GM19452 (cell line): ENCODE data around the gene ARIH2.

Source experiments
- ATAC-seq: cut with Tn5 transposase; IDR thresholded peaks from one replicate; pipeline ENCODE4 v1.9.1; 2021; ENCODE audit not compliant: unreplicated experiment

The ARIH2 gene

DNA sequence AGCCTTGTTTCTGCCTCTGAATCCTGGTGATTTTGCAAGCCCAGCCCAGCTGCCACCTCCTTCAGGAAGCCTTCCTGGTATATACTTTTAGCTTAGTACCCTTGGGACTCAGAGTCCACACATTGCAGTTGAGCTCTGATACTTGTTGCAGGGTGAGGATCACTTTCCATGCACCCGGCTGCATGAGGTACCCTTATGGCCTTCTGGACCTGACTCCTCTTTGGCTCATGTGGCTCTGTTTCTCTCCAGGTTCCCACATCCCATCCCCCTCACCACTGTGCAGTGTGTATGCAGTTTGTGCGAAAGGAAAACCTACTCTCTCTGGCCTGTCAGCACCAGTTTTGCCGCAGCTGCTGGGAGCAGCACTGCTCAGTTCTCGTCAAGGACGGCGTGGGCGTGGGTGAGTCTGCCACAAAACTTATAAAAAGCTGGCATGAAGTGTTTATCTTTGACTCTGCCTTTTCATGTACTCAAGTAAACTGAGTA, 48.3 kb downstream of the ARIH2 start:
- no peak for ATAC-seq

DNA sequence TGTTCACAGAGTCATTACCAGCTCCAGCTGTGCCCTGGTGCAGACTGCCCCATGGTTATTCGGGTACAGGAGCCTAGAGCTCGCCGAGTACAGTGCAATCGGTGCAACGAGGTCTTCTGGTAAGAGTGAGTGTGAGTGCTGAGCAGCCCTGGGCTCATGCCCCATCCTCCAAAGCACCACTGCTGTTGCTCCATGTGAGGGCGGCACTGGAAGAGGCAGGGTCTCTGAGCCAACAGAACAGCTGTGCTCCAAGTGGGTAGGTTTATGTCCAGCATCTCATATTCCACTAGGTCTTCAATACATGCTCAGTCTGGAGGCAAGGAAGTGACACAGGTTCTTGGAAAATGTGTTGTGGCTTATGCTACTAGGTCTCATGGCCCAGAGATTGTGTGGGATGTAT, 51.9 kb downstream of the ARIH2 start:
- no peak for ATAC-seq

DNA sequence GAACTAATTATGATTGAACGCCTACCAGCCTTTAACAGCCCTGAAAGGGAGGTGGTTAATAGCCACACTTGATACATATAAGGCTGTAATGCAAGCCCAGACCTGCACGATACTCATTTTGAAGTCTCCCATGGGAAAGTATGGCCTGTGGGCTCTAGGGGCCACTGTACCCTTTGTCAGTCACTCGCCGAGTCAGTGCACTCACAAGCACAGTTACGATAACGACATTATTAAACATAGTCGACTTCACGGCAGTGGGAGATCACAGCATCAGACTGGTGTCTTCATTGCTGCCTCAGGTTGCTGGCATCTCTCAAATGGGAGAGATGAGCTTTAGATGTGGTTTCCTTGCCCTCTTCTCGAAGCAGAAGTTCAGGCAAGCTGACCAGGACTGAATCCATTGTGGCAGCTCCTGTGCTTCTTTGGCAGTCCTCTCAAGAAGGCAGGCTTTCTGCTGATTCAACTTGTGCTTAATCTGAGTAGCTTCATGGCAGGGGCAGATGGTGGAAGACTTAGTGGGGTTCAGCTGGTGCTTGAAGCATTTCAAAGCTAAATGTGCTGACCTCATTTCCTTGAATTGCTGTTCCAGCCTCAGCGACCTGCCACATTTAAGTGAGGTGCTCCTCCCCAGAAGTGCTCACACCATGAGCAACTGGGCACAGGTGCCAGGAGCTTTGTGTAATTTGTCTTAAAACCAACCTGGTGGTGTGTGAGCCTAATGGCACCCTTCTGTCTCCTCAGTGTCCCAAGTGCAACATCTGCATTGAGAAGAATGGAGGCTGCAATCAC, 55.6 kb downstream of the ARIH2 start:
- ATAC-seq: no peak

DNA sequence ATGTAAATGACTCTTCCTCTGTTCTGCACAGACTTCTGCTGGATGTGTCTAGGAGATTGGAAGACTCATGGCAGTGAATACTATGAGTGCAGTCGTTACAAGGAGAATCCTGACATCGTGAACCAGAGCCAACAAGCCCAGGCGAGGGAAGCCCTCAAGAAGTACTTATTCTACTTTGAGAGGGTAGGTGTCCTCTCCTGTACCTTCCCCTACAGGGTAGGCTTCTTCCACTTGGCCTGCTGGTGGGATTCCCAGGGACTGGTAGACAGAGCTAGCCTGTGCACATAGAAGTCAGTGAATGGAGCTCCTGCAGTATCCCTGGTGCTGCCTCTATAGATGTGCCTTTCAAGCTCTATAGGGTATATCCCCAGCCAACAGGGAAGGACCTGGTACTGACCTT, 60.8 kb downstream of the ARIH2 start:
- no peak for ATAC-seq

DNA sequence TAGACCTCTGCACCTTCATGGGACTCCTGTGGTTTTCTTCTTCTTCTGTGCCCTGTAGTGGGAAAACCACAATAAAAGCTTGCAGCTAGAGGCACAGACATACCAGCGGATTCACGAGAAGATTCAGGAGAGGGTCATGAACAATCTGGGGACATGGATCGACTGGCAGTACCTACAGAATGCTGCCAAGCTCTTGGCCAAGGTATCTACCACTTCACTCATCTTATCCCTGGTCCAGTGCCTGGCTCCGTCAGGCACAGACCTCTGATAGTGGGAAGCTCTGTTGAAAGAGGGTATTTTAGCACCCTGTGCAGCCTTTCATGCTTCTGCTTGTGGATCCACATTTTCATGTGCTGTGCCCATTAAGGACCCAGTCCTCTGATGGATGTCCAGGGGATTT, 61.7 kb downstream of the ARIH2 start:
- ATAC-seq: no peak

DNA sequence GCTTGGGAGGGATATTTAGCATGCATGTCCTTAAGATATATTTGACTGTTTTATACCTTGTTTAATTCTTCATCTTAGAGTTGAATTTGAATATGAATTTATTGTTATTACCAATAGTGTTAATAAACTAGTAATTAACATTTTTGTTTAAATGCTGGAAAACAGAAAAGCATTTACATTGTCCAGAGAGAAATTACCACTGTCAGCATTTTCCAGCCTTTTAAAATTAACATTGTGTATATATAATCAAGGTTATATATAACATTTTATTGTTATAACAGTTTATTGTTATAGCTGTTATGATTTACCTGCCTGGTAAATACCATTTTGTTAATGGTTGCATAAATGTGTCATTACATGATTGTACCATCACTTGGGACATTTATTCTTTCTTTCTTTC, 63.4 kb downstream of the ARIH2 start:
- no peak for ATAC-seq

DNA sequence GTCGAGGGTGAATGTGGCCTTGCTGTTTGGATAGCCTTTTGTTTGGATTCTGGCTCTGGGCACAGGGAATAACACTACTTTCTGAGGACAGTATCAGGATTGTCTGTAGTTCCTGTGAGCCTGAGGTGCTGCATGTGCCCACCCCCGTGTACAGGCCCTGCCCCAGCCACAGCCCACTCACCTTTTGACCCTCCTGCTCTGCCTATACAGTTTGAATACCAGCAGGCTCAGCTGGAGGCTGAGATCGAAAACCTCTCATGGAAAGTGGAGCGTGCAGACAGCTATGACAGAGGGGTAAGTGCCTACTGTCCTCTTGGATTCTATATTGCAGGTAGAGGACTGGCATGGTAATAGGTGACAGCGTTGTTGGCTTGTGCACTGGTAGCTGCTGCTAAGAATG, 64.0 kb downstream of the ARIH2 start:
- no peak for ATAC-seq

DNA sequence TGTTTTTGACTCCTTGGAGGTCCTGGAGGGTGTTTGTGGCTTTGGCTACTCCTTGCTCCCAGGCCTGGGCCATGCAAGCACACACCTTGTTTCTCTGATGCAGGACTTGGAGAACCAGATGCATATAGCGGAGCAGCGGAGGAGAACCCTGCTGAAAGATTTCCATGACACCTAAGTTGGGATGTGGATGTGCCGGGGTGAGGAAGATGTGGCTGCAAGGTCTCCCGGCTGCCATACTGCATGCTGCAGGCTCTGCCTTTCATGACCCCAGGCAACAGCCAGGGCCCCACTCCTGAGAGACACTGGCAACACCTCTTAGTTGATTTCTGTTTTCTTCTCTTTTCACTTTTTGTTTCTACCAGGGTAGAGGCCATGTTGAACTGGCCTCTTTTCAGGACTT, 64.5 kb downstream of the ARIH2 start:
- ATAC-seq: no peak

DNA sequence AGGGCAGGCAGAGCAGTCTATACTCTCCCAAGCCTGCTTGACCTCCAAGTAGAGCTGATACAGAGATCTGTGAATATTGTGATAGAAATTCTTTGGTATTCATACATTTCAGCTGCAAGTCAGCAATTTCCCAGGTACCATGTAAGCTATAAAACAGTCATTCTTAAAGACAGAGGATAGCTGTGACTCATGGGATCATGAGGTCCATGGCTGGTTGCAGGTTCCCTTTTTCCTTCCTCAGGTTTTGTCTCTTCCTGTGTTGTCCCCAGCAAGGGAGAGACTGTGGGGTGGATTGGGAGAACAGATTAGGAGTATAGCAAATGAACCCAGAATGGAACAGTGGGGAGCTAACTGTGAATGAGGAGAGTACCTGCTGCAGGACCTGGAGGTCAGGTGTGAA, 66.0 kb downstream of the ARIH2 start:
- no peak for ATAC-seq

DNA sequence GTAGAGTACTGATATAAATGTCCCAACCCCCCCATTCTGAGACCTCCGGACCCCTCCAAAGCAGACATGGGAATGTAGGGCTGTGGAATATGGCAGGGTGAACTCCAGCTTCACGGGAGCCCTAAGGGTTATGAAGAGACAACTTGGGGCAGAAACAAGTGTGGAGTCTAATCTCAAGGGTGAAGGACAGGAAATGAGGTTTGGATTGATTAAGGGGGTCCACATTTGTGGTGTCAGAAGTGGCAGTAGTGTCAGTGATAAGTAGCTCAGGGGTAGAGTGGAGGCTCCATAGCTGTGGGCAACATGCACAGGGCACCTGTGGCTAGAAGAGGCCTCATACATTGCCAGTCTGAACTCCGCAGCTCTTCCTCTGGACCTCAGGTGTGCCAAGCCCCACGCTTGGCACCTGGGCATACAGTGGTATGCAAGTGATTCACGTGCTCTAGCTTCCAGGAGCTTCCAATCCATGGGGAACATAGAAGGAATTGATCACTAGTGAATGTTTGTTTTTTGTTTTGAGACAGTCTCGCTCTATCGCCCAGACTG, 67.3 kb downstream of the ARIH2 start:
- ATAC-seq: no peak

DNA sequence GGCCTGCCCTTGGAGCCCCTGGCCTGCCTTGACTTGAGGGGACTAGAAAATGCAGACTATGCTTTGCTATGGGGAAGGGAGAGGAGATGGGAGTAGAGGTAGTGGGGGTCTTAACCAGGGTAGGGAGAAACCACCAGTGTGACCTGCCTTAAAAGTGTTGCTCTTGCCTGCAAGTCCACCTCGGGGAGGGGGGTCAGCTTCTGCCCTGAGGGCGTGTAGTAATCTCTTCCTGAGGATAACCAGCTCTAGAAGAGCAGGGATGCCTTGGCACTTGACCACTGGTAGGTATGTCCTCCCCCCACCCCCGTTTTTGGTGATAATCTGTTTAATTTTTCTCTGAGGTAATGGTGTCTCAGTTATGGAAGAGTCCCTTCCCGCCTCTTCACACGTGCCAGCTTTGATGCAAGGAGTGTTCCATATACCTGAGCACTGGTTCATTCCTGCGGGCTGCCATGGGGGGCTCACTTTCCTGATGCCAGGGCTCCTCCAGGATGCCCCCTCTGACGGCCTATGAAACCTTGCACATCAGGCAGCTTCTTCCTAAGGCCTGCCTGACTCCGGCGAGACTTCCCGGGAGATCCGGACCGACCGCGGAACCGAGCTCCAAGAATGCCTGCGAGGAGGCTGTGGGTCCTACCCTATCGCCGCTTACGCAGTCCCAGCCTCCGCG, 70.6 kb downstream of the ARIH2 start:
- no peak for ATAC-seq

DNA sequence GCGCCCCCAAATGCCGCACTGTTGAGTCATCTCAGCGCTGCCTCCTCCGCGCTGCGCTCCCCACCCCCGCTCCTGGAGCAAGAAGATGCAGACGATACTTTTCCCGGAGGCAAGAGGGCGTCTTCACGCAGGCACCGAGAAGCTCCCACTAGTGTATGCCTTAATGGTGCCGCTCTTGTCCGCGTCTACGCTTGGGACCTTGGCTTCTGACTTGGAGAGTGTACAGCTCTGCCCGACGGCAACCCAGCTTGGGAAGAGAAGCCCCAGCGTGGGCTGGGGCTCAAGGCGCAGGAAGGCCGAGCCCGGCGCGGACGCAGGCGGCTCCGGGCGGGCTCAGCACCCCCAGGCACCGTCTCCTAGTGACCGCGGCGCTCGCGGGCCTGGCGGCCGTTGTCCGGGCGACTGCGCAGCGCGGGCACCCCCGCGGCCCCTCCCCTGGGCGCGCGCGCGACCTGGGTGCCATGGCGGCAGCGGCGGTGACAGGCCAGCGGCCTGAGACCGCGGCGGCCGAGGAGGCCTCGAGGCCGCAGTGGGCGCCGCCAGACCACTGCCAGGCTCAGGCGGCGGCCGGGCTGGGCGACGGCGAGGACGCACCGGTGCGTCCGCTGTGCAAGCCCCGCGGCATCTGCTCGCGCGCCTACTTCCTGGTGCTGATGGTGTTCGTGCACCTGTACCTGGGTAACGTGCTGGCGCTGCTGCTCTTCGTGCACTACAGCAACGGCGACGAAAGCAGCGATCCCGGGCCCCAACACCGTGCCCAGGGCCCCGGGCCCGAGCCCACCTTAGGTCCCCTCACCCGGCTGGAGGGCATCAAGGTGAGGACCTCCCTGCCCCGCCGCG, 71.4 kb downstream of the ARIH2 start, which contains the start of gene P4HTM:
Gene P4HTM (plus strand): TSS at position 446 of the 840 bp plus-strand sequence. CDS start 16 bp downstream, at position 462.
- ATAC-seq: no peak

DNA sequence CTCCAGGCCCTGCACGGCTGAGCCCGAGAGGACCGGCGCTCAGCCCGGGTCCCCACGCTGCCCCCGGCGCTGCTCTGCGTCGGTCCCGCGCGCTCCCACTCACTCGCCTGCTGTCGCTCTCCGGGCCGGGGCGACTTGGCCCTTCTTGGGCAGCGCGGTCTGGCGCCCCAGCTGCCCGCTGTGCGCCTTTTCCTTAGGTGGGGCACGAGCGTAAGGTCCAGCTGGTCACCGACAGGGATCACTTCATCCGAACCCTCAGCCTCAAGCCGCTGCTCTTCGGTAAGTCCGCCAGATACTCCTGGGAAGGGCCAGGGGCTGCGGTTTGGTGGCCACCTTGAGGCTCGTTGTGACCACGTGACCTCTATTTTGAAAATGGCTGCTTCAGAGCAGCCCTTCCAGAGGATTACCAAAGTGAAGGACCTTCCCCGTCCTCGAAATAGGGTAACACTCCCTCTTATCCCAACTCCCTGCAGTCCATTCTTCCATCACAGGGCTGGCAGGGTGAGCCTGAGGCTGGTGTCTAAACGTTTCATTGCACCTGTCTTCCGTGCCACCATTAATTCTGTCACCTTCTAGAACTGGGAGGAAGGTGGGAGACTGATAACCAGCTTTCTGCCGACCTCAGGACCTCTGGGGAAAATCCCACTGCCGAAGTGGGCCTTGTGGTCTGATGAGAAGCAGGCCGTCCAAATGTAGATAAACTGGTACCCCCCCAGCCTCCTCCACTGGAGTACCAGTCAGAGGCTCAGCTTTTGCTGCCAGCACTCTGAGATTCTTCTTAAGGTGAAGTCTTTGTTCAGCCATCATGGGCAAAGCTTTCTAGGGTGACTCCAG, 72.2 kb downstream of the ARIH2 start:
- ATAC-seq: no peak

DNA sequence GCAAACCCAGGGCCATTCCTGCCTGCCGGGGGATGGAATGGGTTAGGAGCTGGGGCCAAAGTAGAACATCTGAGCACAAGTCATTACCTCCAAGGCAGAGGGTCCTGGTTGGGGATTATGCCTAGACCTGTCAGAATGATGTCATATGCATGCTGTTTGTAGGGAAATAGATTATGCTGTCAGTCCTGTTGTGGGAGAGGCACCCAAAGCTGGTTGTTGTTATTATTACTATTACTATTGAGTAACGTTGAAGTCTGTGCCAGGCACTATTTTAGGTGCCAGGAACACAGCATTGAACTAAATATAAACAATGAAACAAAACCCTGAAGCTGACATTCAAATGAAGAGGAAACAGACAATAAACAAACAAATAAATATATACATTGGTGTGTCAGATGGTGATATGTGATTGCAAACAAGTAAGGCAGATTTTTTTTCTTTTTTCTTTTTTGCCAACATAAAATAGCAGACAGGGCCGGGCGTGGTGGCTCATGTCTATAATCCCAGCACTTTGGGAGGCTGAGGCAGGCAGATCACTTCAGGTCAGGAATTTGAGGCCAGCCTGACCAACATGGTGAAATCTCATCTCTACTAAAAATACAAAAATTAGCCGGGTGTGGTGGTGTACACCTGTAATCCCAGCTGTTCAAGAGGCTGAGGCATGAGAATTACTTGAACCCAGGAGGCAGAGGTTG, 73.4 kb downstream of the ARIH2 start:
- ATAC-seq: no peak

DNA sequence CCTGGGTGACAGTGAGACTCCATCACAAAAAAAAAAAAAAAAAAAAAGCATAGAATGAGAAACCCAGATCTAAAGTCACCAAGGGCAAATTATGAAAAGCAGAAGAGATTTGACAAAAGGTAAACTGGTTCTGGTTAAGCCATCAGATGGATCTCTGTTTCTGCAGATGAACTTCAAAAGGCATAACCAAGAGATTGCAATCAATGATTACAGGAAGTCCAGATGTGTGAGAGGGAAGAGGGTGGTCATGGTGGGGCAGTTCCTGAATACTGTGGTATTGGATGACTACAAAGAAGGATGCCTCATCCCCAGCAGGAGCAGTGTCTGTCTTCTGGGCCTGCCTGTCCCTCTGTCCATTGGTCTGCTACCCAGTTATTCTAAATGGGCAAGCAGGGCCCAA, 75.2 kb downstream of the ARIH2 start:
- ATAC-seq: no peak

DNA sequence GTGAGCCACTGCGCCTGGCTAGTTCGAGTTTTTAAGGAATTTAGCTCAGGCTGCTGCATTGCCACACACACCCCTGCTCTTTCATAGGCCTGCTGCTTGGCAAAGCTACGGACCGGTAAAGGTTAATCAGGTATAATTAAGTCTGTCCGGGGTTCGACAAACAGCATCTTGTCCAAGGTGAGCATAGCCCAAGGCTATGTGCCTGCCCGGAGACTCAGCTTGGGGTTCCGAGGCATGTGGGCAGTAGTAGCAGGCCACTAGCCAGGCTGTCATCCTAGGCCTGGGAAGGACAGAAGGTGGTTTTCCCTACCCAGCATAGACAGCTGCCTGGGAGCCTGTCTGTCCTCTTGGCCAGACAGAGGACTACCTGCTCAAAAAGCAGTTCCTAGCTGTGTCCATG, 78.0 kb downstream of the ARIH2 start:
- ATAC-seq: no peak

DNA sequence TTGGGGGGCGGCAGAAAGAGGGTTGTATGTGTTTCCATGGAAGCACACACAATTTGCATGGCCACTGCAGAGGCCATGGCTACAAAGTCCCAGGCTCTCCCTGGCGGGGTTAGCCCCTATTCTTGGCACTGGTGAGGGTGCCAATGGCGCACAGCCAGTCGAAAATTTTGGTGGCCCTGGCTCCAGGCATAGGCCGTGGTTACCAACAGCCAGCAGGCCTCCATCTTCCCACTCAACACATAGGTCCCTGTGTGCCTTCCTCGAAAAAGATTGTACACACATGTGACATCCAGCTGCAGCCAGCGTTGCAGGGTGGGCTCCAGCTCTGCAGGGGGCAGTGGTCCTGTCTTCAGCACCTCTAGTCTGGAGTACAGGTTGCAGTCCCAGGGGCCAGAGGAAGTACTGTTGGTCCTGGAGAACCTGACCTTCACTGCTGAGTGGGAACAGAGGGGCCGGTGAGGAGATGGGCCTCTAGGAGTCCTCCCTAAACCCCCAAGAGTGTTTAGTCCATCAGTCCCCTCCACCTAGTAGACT, 78.5 kb downstream of the ARIH2 start:
- ATAC-seq: no peak

DNA sequence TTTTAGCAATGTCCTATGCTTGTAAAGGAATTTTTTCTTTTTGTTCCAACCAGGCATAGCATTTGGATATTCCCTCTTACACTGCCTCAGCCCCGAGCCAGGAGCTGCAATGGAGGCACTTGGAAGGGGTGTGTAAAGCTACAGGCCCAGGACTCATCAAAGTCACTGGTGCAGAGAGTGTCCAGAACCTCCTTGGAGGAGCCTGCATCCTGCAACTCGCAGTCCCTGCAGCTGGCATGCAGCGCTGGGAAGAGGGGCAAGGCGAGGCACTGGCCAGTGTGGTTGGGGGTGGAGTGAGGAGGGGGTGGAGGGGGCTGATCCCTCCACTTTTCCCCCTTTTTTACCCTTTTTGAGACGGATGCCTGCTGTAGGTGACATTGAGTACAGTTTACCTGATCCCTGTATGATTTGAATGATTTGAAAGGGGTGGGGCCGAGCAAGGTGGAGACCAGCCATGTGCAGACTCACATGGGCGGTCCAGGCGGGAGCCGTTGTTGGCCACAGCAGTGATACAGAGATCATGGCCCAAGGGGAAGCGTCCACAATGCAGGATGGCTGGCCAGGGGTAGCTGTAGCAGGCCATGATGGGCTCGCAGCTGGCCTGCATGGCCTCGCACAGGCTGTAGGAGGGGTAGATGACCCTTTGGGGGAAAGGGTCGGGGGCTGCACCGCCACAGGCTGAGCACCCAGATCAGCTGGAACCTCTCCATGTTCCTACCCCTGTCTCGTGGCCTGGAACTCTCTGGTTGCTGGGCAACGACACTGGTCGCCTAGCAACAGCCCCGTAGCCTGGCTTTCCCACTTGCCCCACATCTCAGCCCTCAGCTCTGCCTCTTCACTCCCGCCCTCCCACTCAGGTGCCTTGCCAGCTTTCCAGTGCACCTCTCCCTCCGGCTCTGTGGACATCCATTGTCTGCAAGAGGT, 79.3 kb downstream of the ARIH2 start:
- ATAC-seq: no peak
